ENCODE data around the gene RBMS1. TPM values are rescaled to one million over a fixed set of nuclear protein-coding genes. Genes with fewer than 3 reads are reported as not detected.

RBMS1 gene
- total RNA-seq, 1 experiment from 2014 or later: 38.8 TPM

GRCh38 chr2:160373263-160373662 lies 120.3 kb downstream of the RBMS1 start:
- TF ChIP-seq EZH2phosphoT487 (IDR thresholded peaks at IDR 0.05; ENCODE audit: borderline replicate concordance, low read length) (no peak), EZH2 (IDR thresholded peaks at IDR 0.05; ENCODE audit: low read length, unreplicated experiment) (no peak), CTCF (conservative IDR thresholded peaks at IDR 0.05; ENCODE audit: low read depth, low read length) (no peak)
- no peaks in the 10 kb centered on the region for H3K36me3 ChIP-seq (ENCODE audit: low read depth, low read length)
- no peak overlapping the region for H3K4me2 ChIP-seq (ENCODE audit: low read length)
- no TSS peak for BruUV-seq (replicated peaks)
- CTCF ChIA-PET: no interaction called here
- no peak for DNase-seq
- no peak for ATAC-seq
- no peaks in the 10 kb centered on the region for H3F3A ChIP-seq (ENCODE audit: low read length, unreplicated experiment)
- no peak overlapping the region for H3K9ac ChIP-seq (ENCODE audit: low read length)
- H3K4me3 ChIP-seq (ENCODE audit: low read length): no peak overlapping the region
- H3K4me1 ChIP-seq (ENCODE audit: insufficient read depth, low read length): peaks cover 24% of the 10 kb centered on the region
- POLR2A ChIA-PET (ENCODE audit: unreplicated experiment): no interaction called here
- H3K79me2 ChIP-seq (ENCODE audit: low read length): peaks cover 91% of the 10 kb centered on the region
- H3K27ac ChIP-seq (ENCODE audit: low read length): no peak overlapping the region
- H3K27me3 ChIP-seq (ENCODE audit: low read length): no peaks in the 10 kb centered on the region
- H4K20me1 ChIP-seq (ENCODE audit: low read length): 0 out of 2 replicates have a peak, but pooled peaks cover 7% of the 10 kb centered on the region
- intact Hi-C loops (cut with micrococcal nuclease): no loop called here
- no peaks in the 10 kb centered on the region for H3K9me2 ChIP-seq (replicated peaks; ENCODE audit: low read length)
- no peaks in the 10 kb centered on the region for H3K9me3 ChIP-seq (ENCODE audit: low read length)
- H2AFZ ChIP-seq (ENCODE audit: low read length): no peak overlapping the region

DNA sequence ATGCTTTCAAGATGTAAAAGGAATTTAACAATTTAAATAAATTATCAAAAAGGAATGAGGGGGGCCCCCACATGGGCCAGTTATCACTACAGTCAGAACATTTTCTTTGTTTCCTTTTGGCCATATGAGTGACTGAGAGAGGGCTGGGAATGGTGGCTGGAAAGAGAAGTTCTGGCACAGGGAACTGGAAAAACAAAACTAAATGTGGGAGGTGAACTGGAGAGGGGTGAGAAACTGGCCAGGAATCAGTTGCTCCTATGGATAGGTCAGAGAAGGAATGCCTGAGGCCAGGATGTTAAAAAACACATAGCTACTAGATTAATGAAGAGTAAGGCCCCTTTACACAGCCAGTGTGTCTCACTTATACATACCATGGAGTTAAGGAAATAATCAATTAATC lies 121.0 kb downstream of the RBMS1 start:
- H3K27ac ChIP-seq (ENCODE audit: low read length): no peak overlapping the region
- TF ChIP-seq EZH2phosphoT487 (IDR thresholded peaks at IDR 0.05; ENCODE audit: borderline replicate concordance, low read length) (no peak), EZH2 (IDR thresholded peaks at IDR 0.05; ENCODE audit: low read length, unreplicated experiment) (no peak), CTCF (conservative IDR thresholded peaks at IDR 0.05; ENCODE audit: low read depth, low read length) (no peak)
- H2AFZ ChIP-seq (ENCODE audit: low read length): no peak overlapping the region
- no peak for DNase-seq
- no peaks in the 10 kb centered on the region for H3K27me3 ChIP-seq (ENCODE audit: low read length)
- no peak for ATAC-seq
- no peak overlapping the region for H3K4me2 ChIP-seq (ENCODE audit: low read length)
- H3K4me3 ChIP-seq (ENCODE audit: low read length): no peak overlapping the region
- H3K4me1 ChIP-seq (ENCODE audit: insufficient read depth, low read length): peaks cover 30% of the 10 kb centered on the region
- H4K20me1 ChIP-seq (ENCODE audit: low read length): 0 out of 2 replicates have a peak, but pooled peaks cover 7% of the 10 kb centered on the region
- intact Hi-C loops (cut with micrococcal nuclease): no loop called here
- H3K9me3 ChIP-seq (ENCODE audit: low read length): no peaks in the 10 kb centered on the region
- peaks cover 91% of the 10 kb centered on the region for H3K79me2 ChIP-seq (ENCODE audit: low read length)
- BruUV-seq (replicated peaks): no TSS peak
- ChIA-PET POLR2A (ENCODE audit: unreplicated experiment) (interaction anchor here (0.6 kb wide), 1 partner anchor 26 kb away, joined by 11 read pairs; no protein-coding TSS in a partner anchor), CTCF (no interaction called here)
- H3F3A ChIP-seq (ENCODE audit: low read length, unreplicated experiment): no peaks in the 10 kb centered on the region
- H3K9me2 ChIP-seq (replicated peaks; ENCODE audit: low read length): no peaks in the 10 kb centered on the region
- H3K9ac ChIP-seq (ENCODE audit: low read length): no peak overlapping the region
- H3K36me3 ChIP-seq (ENCODE audit: low read depth, low read length): no peaks in the 10 kb centered on the region

DNA sequence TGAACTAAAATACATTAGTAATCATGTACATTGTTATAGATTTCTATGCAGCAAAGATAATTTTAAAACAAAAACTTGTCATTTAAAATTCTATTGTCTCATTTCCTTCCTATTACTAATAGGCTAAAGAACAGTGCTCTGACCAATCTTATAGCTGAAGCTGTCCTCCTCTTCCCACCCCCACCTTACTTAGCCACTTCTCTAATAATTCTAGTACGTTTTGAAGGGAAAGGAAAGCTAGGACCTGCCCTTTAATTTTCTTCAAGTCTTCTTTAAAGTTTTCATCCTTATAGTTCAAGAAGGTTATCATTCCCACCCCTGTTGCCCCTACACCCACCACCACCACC lies 121.6 kb downstream of the RBMS1 start:
- ChIA-PET POLR2A (ENCODE audit: unreplicated experiment) (interaction anchor here (0.6 kb wide), 1 partner anchor 25 kb away, joined by 11 read pairs; no protein-coding TSS in a partner anchor), CTCF (no interaction called here)
- intact Hi-C loops (cut with micrococcal nuclease): no loop called here
- H3K27ac ChIP-seq (ENCODE audit: low read length): no peak overlapping the region
- H3K4me1 ChIP-seq (ENCODE audit: insufficient read depth, low read length): peaks cover 24% of the 10 kb centered on the region
- no peak overlapping the region for H3K4me3 ChIP-seq (ENCODE audit: low read length)
- no peaks in the 10 kb centered on the region for H3F3A ChIP-seq (ENCODE audit: low read length, unreplicated experiment)
- H4K20me1 ChIP-seq (ENCODE audit: low read length): 0 out of 2 replicates have a peak, but pooled peaks cover 7% of the 10 kb centered on the region
- no peaks in the 10 kb centered on the region for H3K27me3 ChIP-seq (ENCODE audit: low read length)
- peaks cover 91% of the 10 kb centered on the region for H3K79me2 ChIP-seq (ENCODE audit: low read length)
- H3K9me3 ChIP-seq (ENCODE audit: low read length): no peaks in the 10 kb centered on the region
- no peak for DNase-seq
- 0 out of 2 replicates have a peak, but pooled peaks cover 1% of the 10 kb centered on the region for H3K36me3 ChIP-seq (ENCODE audit: low read depth, low read length)
- no peak overlapping the region for H3K4me2 ChIP-seq (ENCODE audit: low read length)
- no TSS peak for BruUV-seq (replicated peaks)
- no peak overlapping the region for H2AFZ ChIP-seq (ENCODE audit: low read length)
- H3K9ac ChIP-seq (ENCODE audit: low read length): no peak overlapping the region
- TF ChIP-seq CTCF (conservative IDR thresholded peaks at IDR 0.05; ENCODE audit: low read depth, low read length): no peak
- no peak for TF ChIP-seq EZH2phosphoT487 (IDR thresholded peaks at IDR 0.05; ENCODE audit: borderline replicate concordance, low read length)
- TF ChIP-seq EZH2 (IDR thresholded peaks at IDR 0.05; ENCODE audit: low read length, unreplicated experiment): no peak
- no peaks in the 10 kb centered on the region for H3K9me2 ChIP-seq (replicated peaks; ENCODE audit: low read length)
- no peak for ATAC-seq
